ENCODE measurements around the gene CAMKK1.

- TF ChIP-seq CTCF (conservative IDR thresholded peaks at IDR 0.05; ENCODE audit: low read depth, low read length) = no peak
- TF ChIP-seq EZH2 (IDR thresholded peaks at IDR 0.05; ENCODE audit: low read length, unreplicated experiment) = no peak
- TF ChIP-seq EZH2phosphoT487 (IDR thresholded peaks at IDR 0.05; ENCODE audit: borderline replicate concordance, low read length) = no peak
Measured at GRCh38 chr17:3879591-3880417, 13.0 kb downstream of the CAMKK1 start.

Measured in PC-3 (cell line).